Measurements from ENCODE around the gene ADAMTS17.

The ADAMTS17 gene, protein sequence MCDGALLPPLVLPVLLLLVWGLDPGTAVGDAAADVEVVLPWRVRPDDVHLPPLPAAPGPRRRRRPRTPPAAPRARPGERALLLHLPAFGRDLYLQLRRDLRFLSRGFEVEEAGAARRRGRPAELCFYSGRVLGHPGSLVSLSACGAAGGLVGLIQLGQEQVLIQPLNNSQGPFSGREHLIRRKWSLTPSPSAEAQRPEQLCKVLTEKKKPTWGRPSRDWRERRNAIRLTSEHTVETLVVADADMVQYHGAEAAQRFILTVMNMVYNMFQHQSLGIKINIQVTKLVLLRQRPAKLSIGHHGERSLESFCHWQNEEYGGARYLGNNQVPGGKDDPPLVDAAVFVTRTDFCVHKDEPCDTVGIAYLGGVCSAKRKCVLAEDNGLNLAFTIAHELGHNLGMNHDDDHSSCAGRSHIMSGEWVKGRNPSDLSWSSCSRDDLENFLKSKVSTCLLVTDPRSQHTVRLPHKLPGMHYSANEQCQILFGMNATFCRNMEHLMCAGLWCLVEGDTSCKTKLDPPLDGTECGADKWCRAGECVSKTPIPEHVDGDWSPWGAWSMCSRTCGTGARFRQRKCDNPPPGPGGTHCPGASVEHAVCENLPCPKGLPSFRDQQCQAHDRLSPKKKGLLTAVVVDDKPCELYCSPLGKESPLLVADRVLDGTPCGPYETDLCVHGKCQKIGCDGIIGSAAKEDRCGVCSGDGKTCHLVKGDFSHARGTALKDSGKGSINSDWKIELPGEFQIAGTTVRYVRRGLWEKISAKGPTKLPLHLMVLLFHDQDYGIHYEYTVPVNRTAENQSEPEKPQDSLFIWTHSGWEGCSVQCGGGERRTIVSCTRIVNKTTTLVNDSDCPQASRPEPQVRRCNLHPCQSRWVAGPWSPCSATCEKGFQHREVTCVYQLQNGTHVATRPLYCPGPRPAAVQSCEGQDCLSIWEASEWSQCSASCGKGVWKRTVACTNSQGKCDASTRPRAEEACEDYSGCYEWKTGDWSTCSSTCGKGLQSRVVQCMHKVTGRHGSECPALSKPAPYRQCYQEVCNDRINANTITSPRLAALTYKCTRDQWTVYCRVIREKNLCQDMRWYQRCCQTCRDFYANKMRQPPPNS

DNA sequence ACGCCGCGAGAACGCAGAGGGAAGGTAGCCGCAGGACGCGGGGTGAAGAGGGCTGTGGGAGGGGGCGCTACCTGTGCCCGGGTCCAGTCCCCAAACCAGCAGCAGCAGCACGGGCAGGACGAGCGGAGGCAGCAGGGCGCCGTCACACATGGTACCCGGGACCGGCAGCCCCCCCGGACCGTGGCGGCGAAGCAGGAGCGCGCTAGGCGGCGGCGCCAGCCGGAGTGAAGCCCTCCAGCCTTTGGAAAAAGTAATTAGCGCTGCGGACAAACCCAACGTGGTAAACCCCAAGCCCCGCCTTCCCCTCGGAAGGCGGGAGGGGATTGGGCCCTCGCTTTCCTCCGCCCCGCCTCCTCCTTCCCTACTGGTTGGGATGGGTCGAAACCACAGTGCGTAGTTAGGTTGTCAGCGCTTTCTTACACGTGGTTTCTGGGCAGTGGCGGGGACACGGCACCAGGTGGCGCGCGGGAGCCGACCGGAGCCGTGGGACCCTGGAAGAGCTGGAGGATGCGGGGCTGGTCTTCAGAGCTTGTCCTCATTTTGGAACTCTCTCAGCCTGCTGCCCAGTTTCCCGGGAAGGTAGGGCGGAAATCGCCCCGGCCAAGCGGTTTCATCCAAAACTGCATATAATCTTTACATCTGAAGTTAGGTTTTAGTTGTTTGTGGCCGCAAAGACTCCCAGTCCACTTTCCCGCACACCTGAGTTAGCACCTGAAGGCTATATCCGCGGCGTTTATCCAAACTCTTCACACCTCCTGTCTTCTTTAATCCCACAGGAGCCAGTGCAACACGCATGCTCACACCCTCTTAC is at the start of gene ADAMTS17:
ADAMTS17 (minus strand) TSS at position 226 of the 811 bp plus-strand sequence; CDS start at position 150, 76 bp downstream.
- H3K36me3 ChIP-seq (ENCODE audit: insufficient read depth, low read length) = no peaks in the 10 kb centered on the region
- peak within 1 kb of the TSS; percentile 50 to 67 for H3K4me3 ChIP-seq (ENCODE audit: low read depth in 1 of 2, low read length in 2 of 2)
- no peaks in the 10 kb centered on the region for H3K9me3 ChIP-seq (ENCODE audit: low read length)
- peaks cover 0 to 11% of the 10 kb centered on the region in 2 donors for H3K27me3 ChIP-seq (ENCODE audit: control insufficient read depth in 1 of 2, insufficient read depth in 2 of 2, low read length in 2 of 2)
- peak within 1 kb of the TSS; percentile 62 for H3K27ac ChIP-seq (ENCODE audit: low read depth, low read length)
- H3K4me1 ChIP-seq (ENCODE audit: insufficient read depth, low read length) = peaks cover 17% of the 10 kb centered on the region
- no peak within 1 kb of the TSS for H3K9ac ChIP-seq (ENCODE audit: low read length)

DNA sequence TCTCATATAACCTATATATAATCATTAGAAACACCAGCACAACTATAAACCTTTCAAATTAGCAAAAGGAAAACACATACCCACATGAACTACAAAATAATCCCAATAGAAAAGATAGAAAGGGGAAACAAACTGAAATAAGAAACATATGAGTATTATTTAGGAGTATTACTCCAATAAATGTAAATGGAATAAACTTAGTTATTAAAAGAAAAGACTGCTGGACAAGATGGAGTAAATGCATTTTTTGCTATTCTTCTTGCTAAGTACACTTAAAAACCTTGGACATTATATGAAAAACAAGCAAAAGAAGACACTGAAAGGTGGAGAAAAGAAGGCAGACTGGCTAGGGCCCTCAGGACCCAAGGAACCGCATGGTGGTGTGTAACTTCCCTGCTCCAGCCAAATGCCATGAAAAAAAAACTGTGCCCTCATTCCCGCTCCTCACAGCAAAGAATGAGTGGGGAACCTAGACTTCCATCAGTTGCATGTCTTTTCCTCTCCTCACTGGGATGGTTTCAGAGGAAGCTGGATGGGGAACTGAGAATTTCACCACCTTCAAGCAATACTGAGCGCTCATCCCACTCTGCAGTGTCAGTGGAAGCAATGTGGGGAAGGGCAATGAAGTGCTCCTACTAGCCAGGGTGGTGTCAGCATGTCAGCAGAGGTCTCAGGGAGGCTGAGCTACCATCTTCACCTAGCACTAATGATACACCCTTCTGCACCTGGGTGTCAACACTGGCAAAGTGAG is 43.7 kb upstream of the ADAMTS17 start:
- Histone ChIP-seq H3K27ac (ENCODE audit: low read depth, low read length) (no peak overlapping the region), H3K9ac (ENCODE audit: low read length) (no peak overlapping the region), H3K9me3 (ENCODE audit: low read length) (peaks cover 8% of the 10 kb centered on the region), H3K4me1 (ENCODE audit: insufficient read depth, low read length) (no peaks in the 10 kb centered on the region), H3K27me3 (ENCODE audit: control insufficient read depth in 1 of 2, insufficient read depth in 2 of 2, low read length in 2 of 2) (no peaks in the 10 kb centered on the region), H3K36me3 (ENCODE audit: insufficient read depth, low read length) (no peaks in the 10 kb centered on the region), H3K4me3 (ENCODE audit: low read depth in 1 of 2, low read length in 2 of 2) (no peak overlapping the region)

DNA sequence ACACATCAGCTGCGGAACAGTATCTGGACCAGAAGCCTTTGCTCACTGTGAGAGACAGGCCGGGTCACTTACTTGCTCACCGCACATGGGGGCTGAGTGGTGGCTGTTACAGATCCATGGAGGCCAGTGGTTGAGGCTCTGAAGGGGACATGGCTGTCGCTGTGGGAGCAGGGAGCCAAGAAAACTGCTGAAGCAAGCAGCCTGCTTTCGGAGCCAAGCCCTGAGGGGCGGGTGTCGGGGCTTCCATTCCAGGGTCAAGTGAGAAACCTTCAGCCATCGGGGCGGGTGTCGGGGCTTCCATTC is 42.3 kb upstream of the ADAMTS17 start:
- Histone ChIP-seq H3K36me3 (ENCODE audit: insufficient read depth, low read length) (no peaks in the 10 kb centered on the region), H3K4me3 (ENCODE audit: low read depth in 1 of 2, low read length in 2 of 2) (no peak overlapping the region), H3K9me3 (ENCODE audit: low read length) (peaks cover 8% of the 10 kb centered on the region)

DNA sequence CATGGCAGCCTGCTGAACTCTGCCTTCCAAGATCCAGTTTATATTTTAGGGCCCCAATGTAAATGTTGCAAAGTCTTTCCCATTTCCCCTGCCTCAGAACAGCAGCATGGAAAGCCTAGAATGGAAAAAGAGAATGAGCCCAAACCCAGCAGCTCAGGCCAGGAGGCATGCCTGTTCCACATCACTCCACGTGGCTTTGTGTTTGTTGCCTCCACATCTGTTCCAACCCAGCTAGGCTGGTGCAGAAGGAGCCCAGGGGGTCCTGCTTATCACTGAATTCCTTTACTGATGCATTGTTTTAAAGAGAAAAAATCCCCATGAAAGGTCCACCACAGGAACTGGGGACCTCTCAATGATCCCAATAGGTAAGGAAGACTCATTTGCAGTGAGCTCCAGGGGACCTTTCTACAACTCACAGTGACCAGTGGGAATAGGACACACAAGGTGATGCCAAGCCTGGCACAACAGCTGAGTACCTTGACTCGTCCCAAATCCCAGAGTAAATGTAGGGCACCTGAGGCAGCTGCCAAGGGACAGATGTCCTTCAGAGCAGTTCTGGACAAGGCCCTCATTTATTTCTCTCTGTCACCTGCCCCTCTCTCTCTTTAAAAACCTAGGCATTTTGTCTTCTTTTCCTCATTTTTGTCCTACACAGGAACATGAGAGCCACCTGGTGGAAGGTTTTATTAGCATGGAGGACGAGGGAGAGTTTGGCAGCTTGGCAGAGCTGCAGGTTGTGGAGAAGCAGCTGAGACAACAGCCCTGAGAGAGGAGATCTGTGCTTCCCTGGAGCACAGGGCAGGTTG is 41.7 kb upstream of the ADAMTS17 start:
- Histone ChIP-seq H3K36me3 (ENCODE audit: insufficient read depth, low read length) (no peaks in the 10 kb centered on the region), H3K9me3 (ENCODE audit: low read length) (peaks cover 8% of the 10 kb centered on the region), H3K4me1 (ENCODE audit: insufficient read depth, low read length) (no peaks in the 10 kb centered on the region), H3K9ac (ENCODE audit: low read length) (no peak overlapping the region), H3K4me3 (ENCODE audit: low read depth in 1 of 2, low read length in 2 of 2) (no peak overlapping the region), H3K27ac (ENCODE audit: low read depth, low read length) (no peak overlapping the region), H3K27me3 (ENCODE audit: control insufficient read depth in 1 of 2, insufficient read depth in 2 of 2, low read length in 2 of 2) (no peaks in the 10 kb centered on the region)

More for the DNA sequence above, 42.3 kb upstream of the ADAMTS17 start:
- Histone ChIP-seq H3K27me3 (ENCODE audit: control insufficient read depth in 1 of 2, insufficient read depth in 2 of 2, low read length in 2 of 2) (no peaks in the 10 kb centered on the region), H3K4me1 (ENCODE audit: insufficient read depth, low read length) (no peaks in the 10 kb centered on the region), H3K27ac (ENCODE audit: low read depth, low read length) (no peak overlapping the region), H3K9ac (ENCODE audit: low read length) (no peak overlapping the region)

DNA sequence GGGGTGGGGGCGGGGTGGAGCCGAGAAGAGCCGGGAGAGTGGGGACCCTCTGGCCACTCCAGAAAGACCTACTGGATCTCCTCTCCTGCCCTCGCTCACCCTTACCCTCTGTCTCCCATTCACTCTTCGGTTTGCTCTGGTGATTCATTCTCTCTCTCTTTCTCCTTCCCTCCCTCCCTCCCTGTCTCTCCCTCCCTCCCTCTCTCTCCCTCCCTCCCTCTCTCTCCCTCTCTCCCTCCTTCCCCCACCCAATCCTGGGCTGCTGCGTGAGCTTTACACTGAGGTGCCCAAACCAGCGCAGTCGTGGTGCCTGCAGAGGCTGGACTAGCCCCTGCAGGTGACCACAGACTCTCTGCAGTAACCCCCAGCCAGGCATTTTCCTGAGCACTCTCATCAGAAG is 32.2 kb upstream of the ADAMTS17 start:
- no peak overlapping the region for H3K4me3 ChIP-seq (ENCODE audit: low read depth in 1 of 2, low read length in 2 of 2)
- H3K9me3 ChIP-seq (ENCODE audit: low read length) = no peaks in the 10 kb centered on the region
- H3K36me3 ChIP-seq (ENCODE audit: insufficient read depth, low read length) = no peaks in the 10 kb centered on the region
- H3K4me1 ChIP-seq (ENCODE audit: insufficient read depth, low read length) = no peaks in the 10 kb centered on the region
- no peak overlapping the region for H3K27ac ChIP-seq (ENCODE audit: low read depth, low read length)
- H3K27me3 ChIP-seq (ENCODE audit: control insufficient read depth in 1 of 2, insufficient read depth in 2 of 2, low read length in 2 of 2) = peaks cover 0 to 14% of the 10 kb centered on the region in 2 donors
- no peak overlapping the region for H3K9ac ChIP-seq (ENCODE audit: low read length)

DNA sequence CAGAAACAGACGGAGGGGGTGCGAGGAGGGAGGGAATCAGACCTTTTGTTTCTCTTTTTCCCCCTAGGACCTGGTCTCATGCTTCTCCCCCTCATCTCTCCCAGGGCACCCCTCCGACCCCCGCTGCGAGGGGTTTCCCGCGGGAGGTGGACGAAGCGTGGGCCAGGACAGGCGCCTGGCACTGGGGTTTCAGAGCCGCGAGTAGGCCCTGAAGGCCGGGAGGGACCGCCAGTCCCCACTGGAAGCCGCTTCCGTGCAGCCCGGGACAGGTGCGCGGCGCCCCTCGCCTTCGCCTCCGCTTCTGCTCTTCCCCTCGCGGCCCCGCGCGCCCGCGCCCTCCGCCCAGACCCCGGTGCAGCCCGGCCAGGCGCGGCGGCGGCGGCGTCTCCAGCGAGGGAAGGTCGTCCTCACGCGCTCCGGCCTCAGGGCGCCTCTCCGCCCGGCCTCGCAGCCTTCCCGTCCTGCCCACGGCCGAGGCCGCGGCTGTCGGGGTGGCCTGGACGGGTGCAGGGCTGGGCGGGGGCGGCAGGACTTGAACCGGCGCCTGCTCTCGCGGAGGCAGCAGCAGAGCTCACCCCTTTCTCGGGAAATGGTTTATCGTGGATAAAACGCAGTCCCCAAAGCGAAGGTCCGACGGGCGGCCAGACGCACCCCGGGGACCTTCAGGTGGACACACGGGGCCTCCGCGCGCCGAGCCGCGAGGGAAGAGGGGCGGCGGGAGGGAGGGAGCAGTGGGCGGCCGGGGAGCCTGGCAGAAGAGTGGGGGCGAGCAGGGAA is 31.5 kb upstream of the ADAMTS17 start:
- peaks cover 0 to 14% of the 10 kb centered on the region in 2 donors for H3K27me3 ChIP-seq (ENCODE audit: control insufficient read depth in 1 of 2, insufficient read depth in 2 of 2, low read length in 2 of 2)
- no peak overlapping the region for H3K9ac ChIP-seq (ENCODE audit: low read length)
- no peak overlapping the region for H3K27ac ChIP-seq (ENCODE audit: low read depth, low read length)
- H3K4me3 ChIP-seq (ENCODE audit: low read depth in 1 of 2, low read length in 2 of 2) = peak overlapping the region in 1 of 2 donors; percentile 58
- H3K9me3 ChIP-seq (ENCODE audit: low read length) = no peaks in the 10 kb centered on the region
- H3K4me1 ChIP-seq (ENCODE audit: insufficient read depth, low read length) = no peaks in the 10 kb centered on the region
- H3K36me3 ChIP-seq (ENCODE audit: insufficient read depth, low read length) = no peaks in the 10 kb centered on the region

DNA sequence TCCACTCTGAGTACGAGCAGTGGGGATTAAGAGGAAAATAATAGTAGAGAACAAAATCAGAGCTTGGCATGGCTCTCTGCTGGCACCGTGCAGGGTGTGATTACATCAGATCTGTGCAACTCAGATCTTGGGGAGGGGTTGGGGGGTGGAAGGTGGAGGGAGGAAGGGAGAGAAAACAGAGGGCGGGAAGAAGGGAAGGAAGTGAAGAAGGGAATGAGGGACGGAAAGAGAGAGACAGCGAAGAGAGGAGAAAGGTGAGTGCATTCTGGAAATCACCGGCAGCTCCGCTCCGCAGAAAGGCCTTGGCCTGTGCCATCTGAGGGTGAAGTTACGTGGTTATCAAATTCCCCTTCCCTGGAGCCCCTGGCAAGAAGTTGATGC is 31.0 kb upstream of the ADAMTS17 start:
- Histone ChIP-seq H3K27me3 (ENCODE audit: control insufficient read depth in 1 of 2, insufficient read depth in 2 of 2, low read length in 2 of 2) (peaks cover 0 to 14% of the 10 kb centered on the region in 2 donors), H3K9me3 (ENCODE audit: low read length) (no peaks in the 10 kb centered on the region), H3K9ac (ENCODE audit: low read length) (no peak overlapping the region), H3K36me3 (ENCODE audit: insufficient read depth, low read length) (no peaks in the 10 kb centered on the region), H3K27ac (ENCODE audit: low read depth, low read length) (no peak overlapping the region), H3K4me1 (ENCODE audit: insufficient read depth, low read length) (no peaks in the 10 kb centered on the region), H3K4me3 (ENCODE audit: low read depth in 1 of 2, low read length in 2 of 2) (peak overlapping the region in 1 of 2 donors; percentile 58)

DNA sequence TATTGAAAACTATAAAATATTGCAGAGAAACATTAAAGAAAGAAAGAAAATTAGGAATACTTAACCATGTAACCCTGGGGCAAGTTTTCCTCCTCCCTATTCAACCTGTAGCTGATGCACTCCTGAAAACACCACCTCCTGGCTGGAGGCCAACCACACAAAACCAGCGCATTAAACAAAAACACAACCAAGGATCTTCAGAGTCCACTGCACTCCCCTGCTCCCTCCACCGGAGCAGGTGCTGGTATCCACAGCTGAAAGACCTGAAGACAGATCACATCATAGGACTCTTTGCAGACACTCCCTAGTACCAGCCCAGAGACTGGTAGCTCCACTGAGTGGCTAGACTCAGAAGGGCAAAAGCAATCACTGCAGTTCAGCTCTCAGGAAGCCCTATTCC is 13.6 kb upstream of the ADAMTS17 start:
- H3K4me3 ChIP-seq (ENCODE audit: low read depth in 1 of 2, low read length in 2 of 2) = no peak overlapping the region
- no peak overlapping the region for H3K27ac ChIP-seq (ENCODE audit: low read depth, low read length)
- no peaks in the 10 kb centered on the region for H3K36me3 ChIP-seq (ENCODE audit: insufficient read depth, low read length)
- peaks cover 4% of the 10 kb centered on the region for H3K4me1 ChIP-seq (ENCODE audit: insufficient read depth, low read length)
- H3K9ac ChIP-seq (ENCODE audit: low read length) = no peak overlapping the region
- H3K9me3 ChIP-seq (ENCODE audit: low read length) = no peaks in the 10 kb centered on the region
- H3K27me3 ChIP-seq (ENCODE audit: control insufficient read depth in 1 of 2, insufficient read depth in 2 of 2, low read length in 2 of 2) = no peaks in the 10 kb centered on the region

DNA sequence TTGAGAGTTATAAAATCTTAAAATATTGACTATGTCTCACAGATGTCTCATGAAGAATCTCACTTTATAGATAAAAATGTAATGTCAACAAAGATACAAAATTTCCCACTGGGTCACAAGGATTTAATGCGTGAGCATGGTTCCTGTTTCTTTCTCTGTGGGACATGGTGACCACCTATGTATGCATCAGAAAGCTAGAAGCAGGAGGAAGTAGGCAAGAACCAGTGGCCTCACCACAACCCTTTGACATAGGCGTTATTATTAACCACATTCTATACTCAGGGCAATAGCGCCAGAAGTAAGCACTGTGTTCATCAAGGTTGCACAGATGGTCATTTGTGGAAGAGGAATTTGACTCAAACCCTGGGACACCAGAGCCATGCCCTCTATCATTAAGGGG is 11.7 kb upstream of the ADAMTS17 start:
- Histone ChIP-seq H3K9me3 (ENCODE audit: low read length) (no peaks in the 10 kb centered on the region), H3K36me3 (ENCODE audit: insufficient read depth, low read length) (no peaks in the 10 kb centered on the region), H3K27me3 (ENCODE audit: control insufficient read depth in 1 of 2, insufficient read depth in 2 of 2, low read length in 2 of 2) (no peaks in the 10 kb centered on the region), H3K27ac (ENCODE audit: low read depth, low read length) (no peak overlapping the region), H3K9ac (ENCODE audit: low read length) (no peak overlapping the region), H3K4me1 (ENCODE audit: insufficient read depth, low read length) (peaks cover 9% of the 10 kb centered on the region), H3K4me3 (ENCODE audit: low read depth in 1 of 2, low read length in 2 of 2) (no peak overlapping the region)
